ENCODE results near the gene FGF1. TPM values are rescaled to one million over a fixed set of nuclear protein-coding genes. Genes with fewer than 3 reads are reported as not detected.

FGF1 gene
- total and polyA plus RNA-seq, 2 donors (not counting 3 experiments of a cell fraction or from before 2014, with no cell fraction given) = not detected

DNA sequence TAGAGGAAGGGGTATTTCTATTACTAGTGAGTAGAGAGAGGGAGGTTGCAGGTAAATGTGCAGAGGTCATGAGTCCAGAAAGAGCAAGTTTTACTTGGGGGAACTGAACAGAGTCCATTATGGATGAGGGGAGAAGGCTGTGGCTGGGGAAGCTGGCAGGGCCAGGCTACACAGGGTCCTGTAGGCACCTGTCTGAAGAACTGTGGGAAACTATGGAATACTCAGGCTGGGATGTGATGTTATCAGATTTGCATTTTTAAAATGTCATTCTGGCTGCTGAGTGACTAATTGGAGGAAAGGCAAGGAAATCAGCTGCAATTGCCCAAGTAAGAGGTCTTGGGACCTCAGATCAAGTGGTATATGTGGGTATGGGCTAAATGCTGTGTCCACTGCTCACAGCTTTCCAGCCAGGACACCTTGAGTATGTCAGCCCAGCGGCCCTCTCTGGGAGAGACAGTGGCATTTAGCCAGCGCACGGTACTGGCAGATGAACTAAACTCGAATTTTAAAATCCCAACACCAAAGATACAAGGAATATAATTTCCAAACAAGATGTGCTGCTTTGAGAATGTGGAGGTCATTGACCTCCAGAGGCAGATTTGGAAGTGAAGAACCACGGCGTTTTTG lies 49.1 kb downstream of the FGF1 start:
- Histone ChIP-seq H3K4me1 (ENCODE audit: control insufficient read depth, extremely low read depth, insufficient read depth, low read length) (no peaks in the 10 kb centered on the region), H3K9ac (replicated peaks; ENCODE audit: extremely low read depth, insufficient read depth, low read length) (no peak overlapping the region), H4K20me1 (replicated peaks; ENCODE audit: control insufficient read depth, extremely low read depth, insufficient read depth, low read length) (no peaks in the 10 kb centered on the region), H2AFZ (ENCODE audit: low read depth, low read length) (no peak overlapping the region), H3K4me2 (ENCODE audit: insufficient read depth, low read length) (no peak overlapping the region), H3K27ac (ENCODE audit: insufficient read depth, low read depth, low read length) (no peak overlapping the region), H3K9me3 (replicated peaks; ENCODE audit: control insufficient read depth, insufficient read depth, low read length) (no peaks in the 10 kb centered on the region), H3K36me3 (ENCODE audit: control insufficient read depth in 2 of 2, extremely low read depth in 1 of 2, insufficient read depth in 2 of 2, low read length in 2 of 2) (no peaks in the 10 kb centered on the region), H3K4me3 (replicated peaks in 1 of 3; ENCODE audit: insufficient read depth in 1 of 3, low read depth in 1 of 3, low read length in 3 of 3) (no peak overlapping the region), H3K9me1 (replicated peaks; ENCODE audit: control insufficient read depth, extremely low read depth, insufficient read depth, low read length) (no peaks in the 10 kb centered on the region), H3K27me3 (ENCODE audit: control insufficient read depth in 2 of 2, insufficient read depth in 2 of 2, low read length in 2 of 2) (peaks cover 0 to 4% of the 10 kb centered on the region in 2 experiments), H3K79me2 (ENCODE audit: control insufficient read depth, insufficient read depth, low read length) (no peaks in the 10 kb centered on the region)
- no TSS peak for BruUV-seq (replicated peaks)
- CTCF ChIA-PET = interaction anchor here (1.6 to 2.0 kb wide), 3 partner anchors 19 to 76 kb away, joined by 3 to 8 read pairs (median 4); no protein-coding TSS in a partner anchor
- POLR2A ChIA-PET = no interaction called here
- TF ChIP-seq JUN (IDR thresholded peaks at IDR 0.05; ENCODE audit: borderline replicate concordance, insufficient read depth, insufficient read length, low read depth) (no peak), FOS (IDR thresholded peaks at IDR 0.05; ENCODE audit: borderline replicate concordance, insufficient read depth, low read length) (no peak), POLR2AphosphoS5 (IDR thresholded peaks at IDR 0.05; ENCODE audit: insufficient read depth, low read depth, low read length) (no peak), GATA2 (IDR thresholded peaks at IDR 0.05; ENCODE audit: insufficient read depth, insufficient read length, low read depth, low read length) (no peak), POLR2A (IDR thresholded peaks at IDR 0.05; ENCODE audit: low read depth, low read length) (no peak), MYC (IDR thresholded peaks at IDR 0.05; ENCODE audit: low read depth, low read length) (no peak), EZH2 (IDR thresholded peaks at IDR 0.05; ENCODE audit: borderline replicate concordance, low read depth, low read length, severe bottlenecking) (no peak)
- TF ChIP-seq, protein P1, sequence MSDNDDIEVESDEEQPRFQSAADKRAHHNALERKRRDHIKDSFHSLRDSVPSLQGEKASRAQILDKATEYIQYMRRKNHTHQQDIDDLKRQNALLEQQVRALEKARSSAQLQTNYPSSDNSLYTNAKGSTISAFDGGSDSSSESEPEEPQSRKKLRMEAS (IDR thresholded peaks at IDR 0.05; ENCODE audit: insufficient read depth, insufficient read length) = no peak
- TF ChIP-seq, protein P2, sequence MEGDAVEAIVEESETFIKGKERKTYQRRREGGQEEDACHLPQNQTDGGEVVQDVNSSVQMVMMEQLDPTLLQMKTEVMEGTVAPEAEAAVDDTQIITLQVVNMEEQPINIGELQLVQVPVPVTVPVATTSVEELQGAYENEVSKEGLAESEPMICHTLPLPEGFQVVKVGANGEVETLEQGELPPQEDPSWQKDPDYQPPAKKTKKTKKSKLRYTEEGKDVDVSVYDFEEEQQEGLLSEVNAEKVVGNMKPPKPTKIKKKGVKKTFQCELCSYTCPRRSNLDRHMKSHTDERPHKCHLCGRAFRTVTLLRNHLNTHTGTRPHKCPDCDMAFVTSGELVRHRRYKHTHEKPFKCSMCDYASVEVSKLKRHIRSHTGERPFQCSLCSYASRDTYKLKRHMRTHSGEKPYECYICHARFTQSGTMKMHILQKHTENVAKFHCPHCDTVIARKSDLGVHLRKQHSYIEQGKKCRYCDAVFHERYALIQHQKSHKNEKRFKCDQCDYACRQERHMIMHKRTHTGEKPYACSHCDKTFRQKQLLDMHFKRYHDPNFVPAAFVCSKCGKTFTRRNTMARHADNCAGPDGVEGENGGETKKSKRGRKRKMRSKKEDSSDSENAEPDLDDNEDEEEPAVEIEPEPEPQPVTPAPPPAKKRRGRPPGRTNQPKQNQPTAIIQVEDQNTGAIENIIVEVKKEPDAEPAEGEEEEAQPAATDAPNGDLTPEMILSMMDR (IDR thresholded peaks at IDR 0.05; ENCODE audit: extremely low read depth in 1 of 2, insufficient read depth in 1 of 2, low read depth in 1 of 2, low read length in 2 of 2) = no peak
- intact Hi-C loops (cut with micrococcal nuclease) = no loop called here
- DNase-seq (ENCODE audit: low read depth, low spot score) (no peak), FAIRE-seq (no peak)
- dilution Hi-C loops (cut with MboI; ENCODE audit: extremely low pct_ligation_motif_present, low sequenced_read_pairs) = no loop called here

All from endothelial cell of umbilical vein (primary cell).